HG02852 (cell line): ENCODE measurements around the gene CCDC152.
A peak's percentile ranks its signal among the peaks of the same experiment; 100 is the strongest.
"Not testable (repeated sequence)": the region's sequence is repeated elsewhere in the genome, so short reads cannot be mapped to it uniquely, and the experiment has no call there.

ENCODE experiments used
- ATAC-seq: cut with Tn5 transposase; IDR thresholded peaks from one replicate; pipeline ENCODE4 v1.9.1; 2021; ENCODE audit warnings: mild to moderate bottlenecking, moderate library complexity; ENCODE audit not compliant: unreplicated experiment

CCDC152 gene

GRCh38 chr5:42756606-42757601, at the start of gene CCDC152:
TSS of gene CCDC152 (plus strand) at chr5:42756818. CDS start at chr5:42759122, 2,304 bp downstream.
- ATAC-seq: peak; percentile 86

- ATAC-seq: no peak
Observed at GRCh38 chr5:42715785-42716184, 40.8 kb upstream of the CCDC152 start.

- ATAC-seq: peak; percentile 88
Observed at GRCh38 chr5:42718591-42718990, 38.0 kb upstream of the CCDC152 start.

GRCh38 chr5:42719034-42719433, 37.6 kb upstream of the CCDC152 start:
- peak; percentile 18 for ATAC-seq

- no peak for ATAC-seq
Observed at GRCh38 chr5:42720251-42720650, 36.4 kb upstream of the CCDC152 start.

- ATAC-seq: no peak
Observed at GRCh38 chr5:42721484-42721883, 35.1 kb upstream of the CCDC152 start.

GRCh38 chr5:42734531-42735058, 22.0 kb upstream of the CCDC152 start:
- not testable (repeated sequence) for ATAC-seq

GRCh38 chr5:42740920-42741319, 15.7 kb upstream of the CCDC152 start:
- ATAC-seq: no peak

- ATAC-seq: no peak
Observed at GRCh38 chr5:42745426-42745825, 11.2 kb upstream of the CCDC152 start.

GRCh38 chr5:42745856-42746255, 10.8 kb upstream of the CCDC152 start:
- no peak for ATAC-seq

- ATAC-seq: no peak
Observed at GRCh38 chr5:42749020-42749419, 7.6 kb upstream of the CCDC152 start.

GRCh38 chr5:42750507-42750906, 6.1 kb upstream of the CCDC152 start:
- ATAC-seq: no peak

GRCh38 chr5:42751044-42751443, 5.6 kb upstream of the CCDC152 start:
- no peak for ATAC-seq

GRCh38 chr5:42753099-42753498, 3.5 kb upstream of the CCDC152 start:
- ATAC-seq: no peak

- ATAC-seq: no peak
Observed at GRCh38 chr5:42759456-42759855, 2.8 kb downstream of the CCDC152 start.

- no peak for ATAC-seq
Observed at GRCh38 chr5:42760426-42760825, 3.8 kb downstream of the CCDC152 start.

GRCh38 chr5:42761791-42762190, 5.2 kb downstream of the CCDC152 start:
- no peak for ATAC-seq

- ATAC-seq: no peak
Observed at GRCh38 chr5:42767491-42768105, 11.0 kb downstream of the CCDC152 start.

- ATAC-seq: no peak
Observed at GRCh38 chr5:42768106-42768504, 11.5 kb downstream of the CCDC152 start.

GRCh38 chr5:42770003-42770402, 13.4 kb downstream of the CCDC152 start:
- no peak for ATAC-seq

- no peak for ATAC-seq
Observed at GRCh38 chr5:42772265-42772993, 15.8 kb downstream of the CCDC152 start.
